ENCODE results near the gene LPP.

The LPP gene

GRCh38 chr3:188264226-188265207 is 110.6 kb downstream of the LPP start:
- ChIA-PET POLR2A (no interaction called here), CTCF (interaction anchor here (0.8 to 1.9 kb wide), 4 partner anchors 16 to 40 kb away, joined by 3 to 4 read pairs (median 4); no protein-coding TSS in a partner anchor)
- TF ChIP-seq, protein P1, sequence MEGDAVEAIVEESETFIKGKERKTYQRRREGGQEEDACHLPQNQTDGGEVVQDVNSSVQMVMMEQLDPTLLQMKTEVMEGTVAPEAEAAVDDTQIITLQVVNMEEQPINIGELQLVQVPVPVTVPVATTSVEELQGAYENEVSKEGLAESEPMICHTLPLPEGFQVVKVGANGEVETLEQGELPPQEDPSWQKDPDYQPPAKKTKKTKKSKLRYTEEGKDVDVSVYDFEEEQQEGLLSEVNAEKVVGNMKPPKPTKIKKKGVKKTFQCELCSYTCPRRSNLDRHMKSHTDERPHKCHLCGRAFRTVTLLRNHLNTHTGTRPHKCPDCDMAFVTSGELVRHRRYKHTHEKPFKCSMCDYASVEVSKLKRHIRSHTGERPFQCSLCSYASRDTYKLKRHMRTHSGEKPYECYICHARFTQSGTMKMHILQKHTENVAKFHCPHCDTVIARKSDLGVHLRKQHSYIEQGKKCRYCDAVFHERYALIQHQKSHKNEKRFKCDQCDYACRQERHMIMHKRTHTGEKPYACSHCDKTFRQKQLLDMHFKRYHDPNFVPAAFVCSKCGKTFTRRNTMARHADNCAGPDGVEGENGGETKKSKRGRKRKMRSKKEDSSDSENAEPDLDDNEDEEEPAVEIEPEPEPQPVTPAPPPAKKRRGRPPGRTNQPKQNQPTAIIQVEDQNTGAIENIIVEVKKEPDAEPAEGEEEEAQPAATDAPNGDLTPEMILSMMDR (IDR thresholded peaks at IDR 0.05; ENCODE audit: control extremely low read depth, extremely low read depth, low read depth, missing control alignments), result no peak
- DNase-seq (ENCODE audit: extremely low spot score), result no peak

DNA sequence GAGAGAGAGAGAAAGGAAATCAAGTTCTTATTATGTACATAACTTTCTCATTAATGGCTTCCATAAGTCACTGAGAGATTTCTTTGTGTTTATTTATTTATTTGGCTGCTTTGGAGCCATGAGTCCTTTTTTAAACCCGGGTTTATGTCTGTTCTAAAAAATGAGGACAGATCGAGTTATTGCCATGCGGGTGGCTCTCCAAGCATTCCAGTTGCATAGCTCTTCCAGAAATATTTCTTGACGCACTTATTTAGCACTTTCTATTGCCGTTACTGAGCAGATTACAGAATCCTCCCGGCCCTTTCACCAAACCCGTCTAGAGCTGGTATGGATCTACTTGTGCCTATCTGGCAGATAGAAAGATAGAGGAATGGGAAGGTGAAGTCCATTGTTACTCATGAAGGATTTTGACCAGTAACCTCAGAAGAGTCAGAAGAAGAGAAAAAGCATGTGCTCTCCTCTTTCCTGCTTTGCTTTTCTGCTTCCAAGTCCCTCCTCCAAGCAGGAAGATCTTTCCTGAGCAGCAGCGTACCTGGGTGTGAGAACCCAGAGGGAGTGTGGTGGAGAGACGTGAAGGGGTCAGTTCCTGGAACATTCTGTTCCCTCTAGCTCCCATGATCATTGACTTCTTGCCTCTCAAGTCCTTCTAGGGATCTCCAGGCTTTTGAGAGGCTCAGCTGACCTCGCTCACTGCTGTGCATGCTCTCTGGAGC is 112.8 kb downstream of the LPP start:
- no peak for DNase-seq (ENCODE audit: extremely low spot score)
- CTCF ChIA-PET, result no interaction called here

GRCh38 chr3:188267790-188268335 is 113.9 kb downstream of the LPP start:
- TF ChIP-seq, protein P1 (IDR thresholded peaks at IDR 0.05; ENCODE audit: control extremely low read depth, extremely low read depth, low read depth, missing control alignments), result no peak
- no peak for DNase-seq (ENCODE audit: extremely low spot score)
- CTCF ChIA-PET, result interaction anchor here (1.0 kb wide), 1 partner anchor 16 kb away, joined by 3 read pairs; no protein-coding TSS in a partner anchor
- POLR2A ChIA-PET, result no interaction called here

More for the DNA sequence above, 112.8 kb downstream of the LPP start:
- TF ChIP-seq, protein P1 (IDR thresholded peaks at IDR 0.05; ENCODE audit: control extremely low read depth, extremely low read depth, low read depth, missing control alignments), result no peak
- POLR2A ChIA-PET, result no interaction called here

GRCh38 chr3:188268336-188268735 is 114.4 kb downstream of the LPP start:
- no peak for DNase-seq (ENCODE audit: extremely low spot score)
- CTCF ChIA-PET, result interaction anchor here (1.0 to 1.2 kb wide), 2 partner anchors 16 to 528 kb away, joined by 3 read pairs; no protein-coding TSS in a partner anchor
- POLR2A ChIA-PET, result no interaction called here
- TF ChIP-seq, protein P1 (IDR thresholded peaks at IDR 0.05; ENCODE audit: control extremely low read depth, extremely low read depth, low read depth, missing control alignments), result no peak

DNA sequence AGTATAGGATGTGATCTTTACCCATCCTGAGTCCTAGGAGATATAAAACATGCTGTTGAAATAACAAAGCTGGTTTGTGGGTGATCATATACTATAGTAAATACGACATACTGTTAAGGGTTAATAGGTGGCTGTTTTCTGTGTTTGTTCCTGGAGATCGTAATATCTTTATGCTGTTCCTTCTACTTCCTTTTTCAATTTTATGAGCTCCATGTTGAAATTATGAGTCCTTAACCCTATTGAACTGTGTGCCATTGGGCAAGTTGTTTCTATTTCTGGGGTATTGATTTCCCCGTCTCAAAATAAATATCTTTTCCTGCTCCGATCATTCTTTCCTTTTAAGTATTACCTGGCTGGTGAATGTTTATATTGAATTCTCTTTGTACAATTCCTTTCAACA is 115.1 kb downstream of the LPP start:
- TF ChIP-seq, protein P1 (IDR thresholded peaks at IDR 0.05; ENCODE audit: control extremely low read depth, extremely low read depth, low read depth, missing control alignments), result no peak
- DNase-seq (ENCODE audit: extremely low spot score), result no peak
- ChIA-PET CTCF (interaction anchor here (0.9 to 1.2 kb wide), 2 partner anchors 62 to 529 kb away, joined by 3 read pairs; no protein-coding TSS in a partner anchor), POLR2A (no interaction called here)

DNA sequence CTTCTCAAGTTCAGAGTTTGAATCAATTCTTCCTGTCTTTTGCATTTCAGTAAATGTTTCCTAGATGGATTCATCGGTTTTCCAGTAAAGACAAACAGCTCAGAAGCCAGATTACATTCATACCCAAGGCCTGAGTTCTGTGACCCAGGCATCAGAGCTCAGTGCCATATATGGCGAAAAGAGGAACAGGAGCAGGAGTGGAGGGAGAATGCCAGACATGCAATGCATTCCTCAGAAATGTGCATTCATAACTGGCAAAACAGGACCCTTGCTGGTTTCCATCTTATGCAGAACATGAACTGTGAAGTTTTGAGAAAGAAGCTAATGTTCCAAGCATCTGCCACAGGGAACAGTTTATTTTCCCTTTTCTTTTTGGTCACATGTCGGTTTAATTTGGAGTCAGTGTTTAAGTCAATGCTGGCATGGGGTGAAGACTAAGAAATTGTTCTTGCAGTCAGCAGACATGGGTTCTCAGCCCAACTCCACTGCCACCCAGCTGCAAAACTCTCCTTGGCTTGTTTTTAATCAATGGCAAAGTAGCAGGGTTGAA is 116.5 kb downstream of the LPP start:
- CTCF ChIA-PET, result interaction anchor here (1.6 kb wide), 1 partner anchor 9 kb away, joined by 4 read pairs; no protein-coding TSS in a partner anchor
- POLR2A ChIA-PET, result no interaction called here
- TF ChIP-seq, protein P1 (IDR thresholded peaks at IDR 0.05; ENCODE audit: control extremely low read depth, extremely low read depth, low read depth, missing control alignments), result no peak
- no peak for DNase-seq (ENCODE audit: extremely low spot score)
